DND-41 (cell line): ENCODE measurements around the gene RAI14.

Experiments
- EZH2 ChIP-seq: IDR thresholded peaks from 3 replicates; pipeline ENCODE4 v1.6.1; 2012; ENCODE audit warnings: borderline replicate concordance, low read depth, mild to moderate bottlenecking, moderate library complexity, low read length, inconsistent platforms; ENCODE audit not compliant: severe bottlenecking
- TF ChIP-seq, protein P1 (sequence below): IDR thresholded peaks from 2 replicates; pipeline ENCODE4 v1.5.1; 2012; ENCODE audit warnings: borderline replicate concordance, low read length, moderate library complexity, mild to moderate bottlenecking; ENCODE audit not compliant: poor library complexity, severe bottlenecking; ENCODE audit errors: extremely low read depth

DNA sequence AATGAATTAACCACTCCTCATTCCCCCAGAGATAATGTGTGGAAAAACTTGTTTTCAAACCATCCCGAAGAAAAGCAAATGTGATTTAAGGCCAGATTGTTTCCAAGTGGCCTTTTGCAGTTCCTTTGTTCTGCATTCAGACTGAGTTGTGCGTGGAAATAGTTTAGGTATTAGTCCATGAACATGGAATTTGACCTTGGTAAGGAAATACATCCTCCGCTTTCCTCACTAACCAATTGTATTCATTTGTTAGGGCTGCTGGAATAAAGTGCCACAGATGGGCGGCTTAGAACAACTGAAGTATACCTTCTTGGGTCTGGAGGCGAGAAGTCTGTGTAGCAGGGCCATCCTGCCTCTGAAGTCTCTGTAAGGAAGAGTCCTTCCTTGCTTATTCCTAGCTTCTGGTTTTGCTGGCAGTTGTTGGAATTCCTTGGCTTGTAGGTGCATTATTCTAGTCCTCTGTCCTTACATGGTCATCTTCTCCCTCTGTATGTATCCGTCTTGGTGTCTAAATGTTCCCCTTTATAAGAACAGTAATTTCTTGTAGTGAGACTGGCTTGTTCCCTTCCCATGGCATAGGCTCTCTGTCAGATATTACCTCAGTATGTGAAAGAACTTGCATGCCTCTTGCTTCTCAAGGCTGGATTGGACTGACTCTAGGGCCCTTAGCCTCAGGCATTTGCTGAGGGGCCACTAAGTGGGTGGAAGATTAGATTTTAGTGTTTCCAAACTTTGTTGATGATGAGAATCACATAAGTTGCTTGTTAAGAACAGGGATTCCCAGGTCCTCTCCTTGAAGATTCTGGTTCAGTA is 53.9 kb downstream of the RAI14 start:
- no peak for TF ChIP-seq EZH2
- TF ChIP-seq, protein P1, sequence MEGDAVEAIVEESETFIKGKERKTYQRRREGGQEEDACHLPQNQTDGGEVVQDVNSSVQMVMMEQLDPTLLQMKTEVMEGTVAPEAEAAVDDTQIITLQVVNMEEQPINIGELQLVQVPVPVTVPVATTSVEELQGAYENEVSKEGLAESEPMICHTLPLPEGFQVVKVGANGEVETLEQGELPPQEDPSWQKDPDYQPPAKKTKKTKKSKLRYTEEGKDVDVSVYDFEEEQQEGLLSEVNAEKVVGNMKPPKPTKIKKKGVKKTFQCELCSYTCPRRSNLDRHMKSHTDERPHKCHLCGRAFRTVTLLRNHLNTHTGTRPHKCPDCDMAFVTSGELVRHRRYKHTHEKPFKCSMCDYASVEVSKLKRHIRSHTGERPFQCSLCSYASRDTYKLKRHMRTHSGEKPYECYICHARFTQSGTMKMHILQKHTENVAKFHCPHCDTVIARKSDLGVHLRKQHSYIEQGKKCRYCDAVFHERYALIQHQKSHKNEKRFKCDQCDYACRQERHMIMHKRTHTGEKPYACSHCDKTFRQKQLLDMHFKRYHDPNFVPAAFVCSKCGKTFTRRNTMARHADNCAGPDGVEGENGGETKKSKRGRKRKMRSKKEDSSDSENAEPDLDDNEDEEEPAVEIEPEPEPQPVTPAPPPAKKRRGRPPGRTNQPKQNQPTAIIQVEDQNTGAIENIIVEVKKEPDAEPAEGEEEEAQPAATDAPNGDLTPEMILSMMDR, result no peak
